HL-60/S4 treated with phorbol 12-myristate 13-acetate at 8.2 ng/mL for 4 days and 3 days (cell line): ENCODE measurements around the gene NLRP4.
"Not testable (repeated sequence)": the region's sequence is repeated elsewhere in the genome, so short reads cannot be mapped to it uniquely, and the experiment has no call there.

ENCODE experiments used
- in situ Hi-C: fragments of 300-500 bp; cut with MboI; formaldehyde crosslinking; loops from 2 replicates; pipeline ENCODE4 v1.15.0; 2022; ENCODE audit warnings: low sequenced_read_pairs

NLRP4 gene

GRCh38 chr19:55870736-55871135 is 34.4 kb downstream of the NLRP4 start:
- in situ Hi-C loops = no loop called here

- in situ Hi-C loops = no loop called here
These were observed 40.9 kb downstream of the NLRP4 start for GRCh38 chr19:55877211-55877610.

- in situ Hi-C loops = no loop called here
These were observed 46.3 kb downstream of the NLRP4 start for GRCh38 chr19:55882626-55883025.

- in situ Hi-C loops = no loop called here
These were observed 62.6 kb downstream of the NLRP4 start for GRCh38 chr19:55898911-55899310.

GRCh38 chr19:55901369-55902079 is 65.2 kb downstream of the NLRP4 start:
- in situ Hi-C loops = no loop called here

GRCh38 chr19:55902080-55902751 is 65.9 kb downstream of the NLRP4 start:
- in situ Hi-C loops = no loop called here

GRCh38 chr19:55907286-55907685 is 70.9 kb downstream of the NLRP4 start:
- in situ Hi-C loops = no loop called here

GRCh38 chr19:55907746-55908145 is 71.4 kb downstream of the NLRP4 start:
- in situ Hi-C loops = no loop called here

GRCh38 chr19:55909801-55910200 is 73.5 kb downstream of the NLRP4 start:
- in situ Hi-C loops = no loop called here

GRCh38 chr19:55912916-55913315 is 76.6 kb downstream of the NLRP4 start:
- in situ Hi-C loops = no loop called here

GRCh38 chr19:55913643-55914268 is 77.4 kb downstream of the NLRP4 start:
- in situ Hi-C loops = no loop called here

GRCh38 chr19:55923556-55923955 is 87.2 kb downstream of the NLRP4 start:
- in situ Hi-C loops = no loop called here

- in situ Hi-C loops = no loop called here
These were observed 91.7 kb downstream of the NLRP4 start for GRCh38 chr19:55927991-55928390.

- in situ Hi-C loops = not testable (repeated sequence)
These were observed 92.9 kb downstream of the NLRP4 start for GRCh38 chr19:55929258-55929657.

- in situ Hi-C loops = no loop called here
These were observed 94.7 kb downstream of the NLRP4 start for GRCh38 chr19:55930996-55931515.
